OCI-LY1 (cell line): ENCODE data around the gene TFG.

Source experiments
- H2AFZ ChIP-seq: fragments of 200-600 bp; sonication (generic), shearing (Covaris generic); 2 replicates; pipeline ENCODE4 v1.6.0; 2014; ENCODE audit warnings: antibody characterized with exemption, mild to moderate bottlenecking, low read length
- H3F3A ChIP-seq: fragments of 200-600 bp; sonication (generic), shearing (Covaris generic); 2 replicates; pipeline ENCODE4 v1.6.0; 2014; ENCODE audit warnings: mild to moderate bottlenecking, antibody characterized with exemption, low read length, moderate library complexity; ENCODE audit not compliant: insufficient read depth
- H3K27ac ChIP-seq: fragments of 200-600 bp; sonication (generic); 2 replicates; pipeline ENCODE4 v1.5.1; 2014; ENCODE audit warnings: low read length, mixed run types, mild to moderate bottlenecking, low read depth; ENCODE audit not compliant: poor library complexity, severe bottlenecking
- H3K27me3 ChIP-seq: fragments of 200-600 bp; sonication (generic); 2 replicates; pipeline ENCODE4 v1.6.0; 2014; ENCODE audit warnings: antibody characterized with exemption, mild to moderate bottlenecking, low read length, moderate library complexity; ENCODE audit not compliant: insufficient read depth
- H3K36me3 ChIP-seq: fragments of 200-600 bp; sonication (generic); 2 replicates; pipeline ENCODE4 v1.6.1; 2014; ENCODE audit warnings: mild to moderate bottlenecking, antibody characterized with exemption, low read length, moderate library complexity, mixed read lengths; ENCODE audit not compliant: insufficient read depth
- H3K4me1 ChIP-seq: fragments of 200-600 bp; sonication (generic); 2 replicates; pipeline ENCODE4 v1.5.1; 2014; ENCODE audit warnings: mild to moderate bottlenecking, low read length, moderate library complexity; ENCODE audit not compliant: insufficient read depth, severe bottlenecking
- H3K4me2 ChIP-seq: fragments of 200-600 bp; sonication (generic), shearing (Covaris generic); 2 replicates; pipeline ENCODE4 v1.6.1; 2014; ENCODE audit warnings: low read length
- H3K4me3 ChIP-seq: fragments of 200-600 bp; sonication (generic); 2 replicates; pipeline ENCODE4 v1.5.1; 2014; ENCODE audit warnings: low read length, low read depth, mild to moderate bottlenecking, mixed read lengths; ENCODE audit not compliant: poor library complexity, severe bottlenecking
- H3K79me2 ChIP-seq: fragments of 200-600 bp; shearing (Covaris generic); 2 replicates; pipeline ENCODE4 v1.6.1; 2016; ENCODE audit warnings: mixed run types, low read length, mixed read lengths; ENCODE audit not compliant: insufficient read depth
- H3K9ac ChIP-seq: fragments of 200-600 bp; sonication (generic), shearing (Covaris generic); 2 replicates; pipeline ENCODE4 v1.6.1; 2014; ENCODE audit warnings: mild to moderate bottlenecking, low read length, mixed read lengths
- H3K9me2 ChIP-seq: fragments of 200-600 bp; sonication (generic), shearing (Covaris generic); 2 replicates; pipeline ENCODE4 v1.6.1; 2014; ENCODE audit warnings: low read depth, mild to moderate bottlenecking, low read length, mixed read lengths
- H3K9me3 ChIP-seq: fragments of 200-600 bp; shearing (Covaris generic); 2 replicates; pipeline ENCODE4 v1.6.1; 2014; ENCODE audit warnings: low read length, mixed read lengths
- H4K20me1 ChIP-seq: fragments of 200-600 bp; sonication (generic), shearing (Covaris generic); 2 replicates; pipeline ENCODE4 v1.6.0; 2016; ENCODE audit warnings: mild to moderate bottlenecking, low read length; ENCODE audit not compliant: insufficient read depth
- CTCF ChIP-seq: fragments of 200-600 bp; sonication (generic), shearing (Covaris generic); IDR thresholded peaks from 2 replicates; pipeline ENCODE4 v1.5.1; 2017; ENCODE audit warnings: mild to moderate bottlenecking, antibody characterized with exemption, low read length, moderate library complexity, mixed read lengths
- EZH2 ChIP-seq: fragments of 200-600 bp; sonication (generic), shearing (Covaris generic); IDR thresholded peaks from 2 replicates; pipeline ENCODE4 v1.8.0; 2017; ENCODE audit warnings: borderline replicate concordance, mixed run types, mild to moderate bottlenecking, antibody characterized with exemption, low read length, moderate library complexity, mixed read lengths

Gene TFG

GRCh38 chr3:100717637-100718487, 8.6 kb downstream of the TFG start:
- Histone ChIP-seq H3K9ac (no peak overlapping the region), H3K27ac (no peak overlapping the region), H3K79me2 (peaks cover 46% of the 10 kb centered on the region), H3F3A (no peaks in the 10 kb centered on the region), H3K9me3 (no peaks in the 10 kb centered on the region), H3K36me3 (peaks cover 89% of the 10 kb centered on the region), H3K4me1 (no peaks in the 10 kb centered on the region), H3K27me3 (no peaks in the 10 kb centered on the region), H3K4me3 (no peak overlapping the region), H3K9me2 (no peaks in the 10 kb centered on the region), H2AFZ (no peak overlapping the region), H4K20me1 (no peaks in the 10 kb centered on the region), H3K4me2 (no peak overlapping the region)
- no peak for TF ChIP-seq EZH2
- TF ChIP-seq CTCF: no peak

- no peaks in the 10 kb centered on the region for H3K27me3 ChIP-seq
- peaks cover 38% of the 10 kb centered on the region for H3K79me2 ChIP-seq
- H2AFZ ChIP-seq: no peak overlapping the region
- H3K27ac ChIP-seq: no peak overlapping the region
- no peaks in the 10 kb centered on the region for H3K9me2 ChIP-seq
- H3K9ac ChIP-seq: no peak overlapping the region
- no peak overlapping the region for H3K4me3 ChIP-seq
- no peak overlapping the region for H3K4me2 ChIP-seq
- H3K9me3 ChIP-seq: no peaks in the 10 kb centered on the region
- H4K20me1 ChIP-seq: no peaks in the 10 kb centered on the region
- H3F3A ChIP-seq: no peaks in the 10 kb centered on the region
- peaks cover 86% of the 10 kb centered on the region for H3K36me3 ChIP-seq
- TF ChIP-seq CTCF: no peak
- TF ChIP-seq EZH2: no peak
- H3K4me1 ChIP-seq: no peaks in the 10 kb centered on the region
Observed at GRCh38 chr3:100719136-100719535, 9.8 kb downstream of the TFG start.

GRCh38 chr3:100720426-100720825, 11.1 kb downstream of the TFG start:
- no peaks in the 10 kb centered on the region for H3F3A ChIP-seq
- H3K9ac ChIP-seq: no peak overlapping the region
- TF ChIP-seq CTCF: no peak
- no peak for TF ChIP-seq EZH2
- H3K27ac ChIP-seq: no peak overlapping the region
- H3K9me3 ChIP-seq: no peaks in the 10 kb centered on the region
- H3K4me3 ChIP-seq: no peak overlapping the region
- no peaks in the 10 kb centered on the region for H3K27me3 ChIP-seq
- H3K4me2 ChIP-seq: no peak overlapping the region
- H3K4me1 ChIP-seq: no peaks in the 10 kb centered on the region
- peaks cover 34% of the 10 kb centered on the region for H3K79me2 ChIP-seq
- H2AFZ ChIP-seq: no peak overlapping the region
- H3K9me2 ChIP-seq: no peaks in the 10 kb centered on the region
- H3K36me3 ChIP-seq: peaks cover 74% of the 10 kb centered on the region
- H4K20me1 ChIP-seq: no peaks in the 10 kb centered on the region
